Loucy (cell line): ENCODE results near the gene PRXL2B.
"Not testable (repeated sequence)": the region's sequence is repeated elsewhere in the genome, so short reads cannot be mapped to it uniquely, and the experiment has no call there.

Source experiments
- EZH2phosphoT487 ChIP-seq: fragments of 200-600 bp; IDR thresholded peaks from 2 replicates; pipeline ENCODE4 v1.6.1; 2018; ENCODE audit warnings: antibody characterized with exemption, mild to moderate bottlenecking, moderate library complexity, borderline replicate concordance
- TF ChIP-seq, protein P1 (sequence below): fragments of 200-600 bp; sonication (generic); conservative IDR thresholded peaks from 2 replicates; pipeline ENCODE4 v1.5.1; 2014; ENCODE audit warnings: mild to moderate bottlenecking, antibody characterized with exemption, low read length

- TF ChIP-seq, protein P1, sequence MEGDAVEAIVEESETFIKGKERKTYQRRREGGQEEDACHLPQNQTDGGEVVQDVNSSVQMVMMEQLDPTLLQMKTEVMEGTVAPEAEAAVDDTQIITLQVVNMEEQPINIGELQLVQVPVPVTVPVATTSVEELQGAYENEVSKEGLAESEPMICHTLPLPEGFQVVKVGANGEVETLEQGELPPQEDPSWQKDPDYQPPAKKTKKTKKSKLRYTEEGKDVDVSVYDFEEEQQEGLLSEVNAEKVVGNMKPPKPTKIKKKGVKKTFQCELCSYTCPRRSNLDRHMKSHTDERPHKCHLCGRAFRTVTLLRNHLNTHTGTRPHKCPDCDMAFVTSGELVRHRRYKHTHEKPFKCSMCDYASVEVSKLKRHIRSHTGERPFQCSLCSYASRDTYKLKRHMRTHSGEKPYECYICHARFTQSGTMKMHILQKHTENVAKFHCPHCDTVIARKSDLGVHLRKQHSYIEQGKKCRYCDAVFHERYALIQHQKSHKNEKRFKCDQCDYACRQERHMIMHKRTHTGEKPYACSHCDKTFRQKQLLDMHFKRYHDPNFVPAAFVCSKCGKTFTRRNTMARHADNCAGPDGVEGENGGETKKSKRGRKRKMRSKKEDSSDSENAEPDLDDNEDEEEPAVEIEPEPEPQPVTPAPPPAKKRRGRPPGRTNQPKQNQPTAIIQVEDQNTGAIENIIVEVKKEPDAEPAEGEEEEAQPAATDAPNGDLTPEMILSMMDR = not testable (repeated sequence)
- TF ChIP-seq EZH2phosphoT487 = not testable (repeated sequence)
Observed at GRCh38 chr1:2550309-2550861, 36.2 kb upstream of the PRXL2B start.
